Stimulated activated naive CD4-positive, alpha-beta T cell (primary cell): ENCODE data around the gene DUSP28.

Experiments
- DNase-seq, 6 experiments: peaks; one replicate each; lab custom pipeline; 2025; lab: John Stamatoyannopoulos, UW

The DUSP28 gene

GRCh38 chr2:240586198-240586918 is 26.2 kb downstream of the DUSP28 start, which contains the start of gene CAPN10:
CAPN10 (plus strand) TSS chr2:240586734; CDS start chr2:240586912, 178 bp downstream.
- DNase-seq: peak; percentile 89 to 99 (median 95)

- DNase-seq: peak; percentile 33 to 59 (median 42)
Measured at GRCh38 chr2:240586919-240587800, 27.0 kb downstream of the DUSP28 start.

GRCh38 chr2:240588006-240588655 is 28.0 kb downstream of the DUSP28 start:
- DNase-seq: no peak

GRCh38 chr2:240588669-240589068 is 28.5 kb downstream of the DUSP28 start:
- no peak for DNase-seq

GRCh38 chr2:240589375-240589774 is 29.2 kb downstream of the DUSP28 start:
- no peak for DNase-seq

GRCh38 chr2:240589850-240590525 is 29.8 kb downstream of the DUSP28 start:
- no peak for DNase-seq

- DNase-seq: no peak
Measured at GRCh38 chr2:240590681-240591111, 30.5 kb downstream of the DUSP28 start.

GRCh38 chr2:240591226-240591625 is 31.1 kb downstream of the DUSP28 start:
- DNase-seq: no peak

- no peak for DNase-seq
Measured at GRCh38 chr2:240591784-240592183, 31.6 kb downstream of the DUSP28 start.

- DNase-seq: no peak
Measured at GRCh38 chr2:240593026-240593702, 33.0 kb downstream of the DUSP28 start.

- no peak for DNase-seq
Measured at GRCh38 chr2:240593703-240594451, 33.7 kb downstream of the DUSP28 start.

GRCh38 chr2:240594511-240595380 is 34.6 kb downstream of the DUSP28 start:
- DNase-seq: no peak

- DNase-seq: peak in 3 of 6 experiments; percentile 6 to 54 (median 23)
Measured at GRCh38 chr2:240595381-240596079, 35.4 kb downstream of the DUSP28 start.

- no peak for DNase-seq
Measured at GRCh38 chr2:240596080-240596460, 35.9 kb downstream of the DUSP28 start.

GRCh38 chr2:240596491-240596931 is 36.4 kb downstream of the DUSP28 start:
- DNase-seq: no peak

GRCh38 chr2:240597054-240597418 is 36.9 kb downstream of the DUSP28 start:
- DNase-seq: no peak

GRCh38 chr2:240597419-240598181 is 37.4 kb downstream of the DUSP28 start:
- DNase-seq: no peak

GRCh38 chr2:240598311-240598911 is 38.3 kb downstream of the DUSP28 start:
- no peak for DNase-seq
